Right lobe of liver (tissue), 6 donors: ENCODE measurements around the gene FGF14. TPM values are rescaled to one million over a fixed set of nuclear protein-coding genes. Genes with fewer than 3 reads are reported as not detected.

Source experiments
- ATAC-seq, 4 donors: fragments of 200-7000 bp; cut with Tn5 transposase; one replicate each; pipeline ENCODE4 v1.9.1; 2020; ENCODE audit warnings: mild to moderate bottlenecking in 4 of 4, moderate library complexity in 4 of 4
- DNase-seq, 3 donors: peaks; one replicate each; pipeline ENCODE4 v3.0.0-alpha.2; 2020
- H3K27ac ChIP-seq, 3 donors: fragments of 200-600 bp; one replicate each; pipeline ENCODE4 v1.8.0; 2022
- H3K27me3 ChIP-seq, 2 donors: fragments of 200-600 bp; one replicate each; pipeline ENCODE4 v1.8.0; 2022
- H3K36me3 ChIP-seq, 4 donors: fragments of 200-600 bp; sonication (generic) in 1 of 4; one replicate each; pipeline versions ENCODE4 v1.5.1 to v1.8.0; 2017 to 2022; ENCODE audit warnings: control low read depth in 1 of 4
- H3K4me1 ChIP-seq, 4 donors: fragments of 200-600 bp; sonication (generic) in 1 of 4; one replicate each; pipeline versions ENCODE4 v1.5.1 to v1.8.0; 2017 to 2022; ENCODE audit warnings: control low read depth in 1 of 4
- H3K4me3 ChIP-seq, 3 donors: fragments of 200-600 bp; one replicate each; pipeline ENCODE4 v1.8.0; 2022
- H3K9me3 ChIP-seq, 4 donors: fragments of 200-600 bp; sonication (generic) in 1 of 4; one replicate each; pipeline versions ENCODE4 v1.5.1 to v1.8.0; 2017 to 2022; ENCODE audit warnings: control low read depth in 1 of 4
- CTCF ChIP-seq, 4 donors: fragments of 200-600 bp in 3 of 4; fragments of 450-650 bp in 1 of 4; IDR thresholded peaks; one replicate each; pipeline versions ENCODE4 v1.5.1 to v1.8.0; 2016 to 2022; ENCODE audit warnings: antibody characterized with exemption in 4 of 4, mild to moderate bottlenecking in 2 of 4
- POLR2A ChIP-seq: fragments of 450-650 bp; IDR thresholded peaks from one replicate; pipeline ENCODE4 v1.6.1; 2017; ENCODE audit warnings: antibody characterized with exemption, mild to moderate bottlenecking
- WGBS: methylation state at CpG from one replicate; pipeline ENCODE4 v1.1.6; 2018; ENCODE audit warnings: low coverage, low lambda C conversion rate; ENCODE audit not compliant: insufficient coverage; ENCODE audit errors: missing lambda C conversion rate; 5-methylcytosine and 5-hydroxymethylcytosine counted together
- intact Hi-C, 2 donors: fragments of 100-400 bp; cut with DNase I; formaldehyde crosslinking; loops; one replicate each; pipeline versions ENCODE4 v1.11.2 to v1.14.1; 2022
- microRNA-seq, 2 donors: library from miRNA; unstranded; fragments of <30 nt; microRNA quantifications; one replicate each; pipeline ENCODE4, GENCODE V29; 2019 to 2020
- small RNA-seq, 2 experiments: library from RNA; depleted of rRNA; stranded (forward); fragments of <200 nt; gene quantifications; one replicate each; pipeline ENCODE3, GENCODE V24; 2016
- total RNA-seq, 6 experiments: library from RNA; depleted of rRNA in 2 of 6; stranded (reverse); fragments of >200 nt in 2 of 6; fragmentation: NEBNext Ultra II Directional in 3 of 6; extraction: Animal tissue kit (Norgen Biotek cat#: 25700) in 3 of 6; gene quantifications; one replicate each; pipeline versions ENCODE4 v1.1.0 to v1.2.4, GENCODE V29; 2016 to 2023
- donor health status: DM: no; HTN: yes; CAD: no.
- donor health status: DM: no; HTN: no; CAD: no.
- donor health status: DM: no; HTN: no; CAD: no.
- donor health status: DM: no; HTN: yes; CAD: no.
- donor health status: DM: no; HTN: yes; CAD: no.

The FGF14 gene
- total RNA-seq, 6 experiments from 2014 or later = 0.42 to 6.3 (median 1.2) TPM

- Histone ChIP-seq H3K36me3 (no peaks in the 10 kb centered on the region), H3K27me3 (no peaks in the 10 kb centered on the region), H3K4me1 (no peaks in the 10 kb centered on the region), H3K4me3 (no peak overlapping the region), H3K9me3 (no peaks in the 10 kb centered on the region), H3K27ac (no peak overlapping the region)
- DNase-seq (no peak), ATAC-seq (no peak)
- WGBS = 54% methylated on average over 4 of the region's 4 CpGs
- intact Hi-C loops = no loop called here
- TF ChIP-seq CTCF (IDR thresholded peaks at IDR 0.05) (no peak), POLR2A (no peak)
Observed at GRCh38 chr13:101673360-101674105, 728.3 kb downstream of the FGF14 start.

GRCh38 chr13:101661839-101662238 is 740.0 kb downstream of the FGF14 start:
- no peak for TF ChIP-seq POLR2A
- no peak for TF ChIP-seq CTCF (IDR thresholded peaks at IDR 0.05)
- no peaks in the 10 kb centered on the region for H3K4me1 ChIP-seq
- WGBS = 57% methylated on average over 4 of the region's 4 CpGs
- intact Hi-C loops = no loop called here
- DNase-seq = no peak
- ATAC-seq = no peak
- no peaks in the 10 kb centered on the region for H3K27me3 ChIP-seq
- no peak overlapping the region for H3K4me3 ChIP-seq
- no peak overlapping the region for H3K27ac ChIP-seq
- no peaks in the 10 kb centered on the region for H3K9me3 ChIP-seq
- H3K36me3 ChIP-seq = no peaks in the 10 kb centered on the region

Small RNA genes lying within 50 kb of the gene (microRNA-seq; reads per million reads assigned to microRNA genes)
- gene MIR2681 = 1.3 to 4.0 reads per million in 2 donors
- 0.64 to 2.0 reads per million in 2 donors for gene MIR4705

Small RNA genes lying within 50 kb of the gene (small RNA-seq; reads per million reads assigned to genes)
- gene MIR2681 (0 to 0.68 reads per million in 2 experiments), gene MIR4705 (0 reads per million in 2 experiments), gene RNU1-24P (0 reads per million in 2 experiments), gene RNY1P2 (0 reads per million in 2 experiments), gene RPL39P29 (0 reads per million in 2 experiments)

Other genes with a start within 250 kb of the FGF14 start
- 10 to 100 TPM; 18.4 to 35.3 (median 28.4) TPM for gene TPP2, start 194.9 kb upstream of the FGF14 start, total RNA-seq